Glutamatergic neuron (in vitro differentiated cells): ENCODE data around the gene FAM171A1. TPM values are rescaled to one million over a fixed set of nuclear protein-coding genes. Genes with fewer than 3 reads are reported as not detected.

ENCODE experiments used
- DNase-seq: peaks from one replicate; pipeline ENCODE4 v3.0.0; 2022
- H3K27ac Mint-ChIP-seq: one replicate; pipeline ENCODE4 v1.8.0; 2020; ENCODE audit warnings: mild to moderate bottlenecking, mixed read lengths, inconsistent platforms; ENCODE audit not compliant: unreplicated experiment
- H3K27me3 Mint-ChIP-seq: one replicate; pipeline ENCODE4 v1.8.0; 2020; ENCODE audit warnings: mild to moderate bottlenecking, moderate library complexity, mixed read lengths, inconsistent platforms; ENCODE audit not compliant: unreplicated experiment
- H3K36me3 Mint-ChIP-seq: one replicate; pipeline ENCODE4 v1.8.0; 2020; ENCODE audit warnings: mild to moderate bottlenecking, mixed read lengths, inconsistent platforms; ENCODE audit not compliant: unreplicated experiment
- H3K4me1 Mint-ChIP-seq: one replicate; pipeline ENCODE4 v1.8.0; 2020; ENCODE audit warnings: mild to moderate bottlenecking, low read depth, mixed read lengths, inconsistent platforms; ENCODE audit not compliant: unreplicated experiment
- H3K4me3 Mint-ChIP-seq: one replicate; pipeline ENCODE4 v1.8.0; 2020; ENCODE audit warnings: mild to moderate bottlenecking, mixed read lengths, inconsistent platforms; ENCODE audit not compliant: unreplicated experiment
- H3K9me3 Mint-ChIP-seq: one replicate; pipeline ENCODE4 v1.8.0; 2020; ENCODE audit warnings: mild to moderate bottlenecking, moderate library complexity, mixed read lengths, inconsistent platforms; ENCODE audit not compliant: unreplicated experiment
- CTCF ChIP-seq: fragments of 200-600 bp; sonication (generic); IDR thresholded peaks from one replicate; pipeline ENCODE4 v1.5.0; 2021; ENCODE audit not compliant: partially characterized antibody, unreplicated experiment
- total RNA-seq: library from RNA; stranded (reverse); fragmentation: NEBNext Ultra II Directional; extraction: Animal tissue kit (Norgen Biotek cat#: 25700); gene quantifications from one replicate; pipeline ENCODE4 v1.2.1, GENCODE V29; 2021; ENCODE audit not compliant: unreplicated experiment

Gene FAM171A1
- total RNA-seq, 1 donor from 2014 or later: 186 TPM

- Mint-ChIP-seq H3K4me1 (peaks cover 44% of the 10 kb centered on the region), H3K27me3 (peaks cover 7% of the 10 kb centered on the region), H3K9me3 (peaks cover 23% of the 10 kb centered on the region), H3K4me3 (peak overlapping the region; percentile 77), H3K36me3 (peaks cover 9% of the 10 kb centered on the region), H3K27ac (peak overlapping the region; percentile 91)
- TF ChIP-seq CTCF: no peak
- no peak for DNase-seq
Measured at GRCh38 chr10:15214237-15214636, 156.9 kb downstream of the FAM171A1 start.

- H3K27me3 Mint-ChIP-seq: peaks cover 7% of the 10 kb centered on the region
- H3K4me3 Mint-ChIP-seq: peak overlapping the region; percentile 77
- peak overlapping the region; percentile 91 for H3K27ac Mint-ChIP-seq
- no peak for TF ChIP-seq CTCF
- peaks cover 41% of the 10 kb centered on the region for H3K4me1 Mint-ChIP-seq
- peaks cover 9% of the 10 kb centered on the region for H3K36me3 Mint-ChIP-seq
- H3K9me3 Mint-ChIP-seq: peaks cover 21% of the 10 kb centered on the region
- peak; percentile 72 for DNase-seq
Measured at GRCh38 chr10:15213461-15213861, 157.6 kb downstream of the FAM171A1 start.

GRCh38 chr10:15211464-15211979, 159.6 kb downstream of the FAM171A1 start:
- Mint-ChIP-seq H3K4me1 (peaks cover 41% of the 10 kb centered on the region), H3K27ac (peak overlapping the region; percentile 91), H3K36me3 (peaks cover 9% of the 10 kb centered on the region), H3K9me3 (peaks cover 23% of the 10 kb centered on the region), H3K27me3 (peaks cover 5% of the 10 kb centered on the region), H3K4me3 (peak overlapping the region; percentile 77)
- DNase-seq: no peak
- TF ChIP-seq CTCF: peak; percentile 6

GRCh38 chr10:15210521-15210920, 160.6 kb downstream of the FAM171A1 start:
- peaks cover 23% of the 10 kb centered on the region for H3K9me3 Mint-ChIP-seq
- peaks cover 9% of the 10 kb centered on the region for H3K36me3 Mint-ChIP-seq
- DNase-seq: no peak
- peak overlapping the region; percentile 86 for H3K27ac Mint-ChIP-seq
- peak overlapping the region; percentile 70 for H3K4me3 Mint-ChIP-seq
- peaks cover 41% of the 10 kb centered on the region for H3K4me1 Mint-ChIP-seq
- no peak for TF ChIP-seq CTCF
- peaks cover 5% of the 10 kb centered on the region for H3K27me3 Mint-ChIP-seq

GRCh38 chr10:15209827-15210509, 161.1 kb downstream of the FAM171A1 start:
- H3K36me3 Mint-ChIP-seq: peaks cover 9% of the 10 kb centered on the region
- H3K27ac Mint-ChIP-seq: peak overlapping the region; percentile 86
- DNase-seq: peak; percentile 88
- TF ChIP-seq CTCF: peak; percentile 93
- peak overlapping the region; percentile 70 for H3K4me3 Mint-ChIP-seq
- peaks cover 5% of the 10 kb centered on the region for H3K27me3 Mint-ChIP-seq
- H3K4me1 Mint-ChIP-seq: peaks cover 41% of the 10 kb centered on the region
- H3K9me3 Mint-ChIP-seq: peaks cover 23% of the 10 kb centered on the region
